RWPE1 (cell line): ENCODE measurements around the gene RNF41.

Experiments used
- CTCF ChIA-PET: fragments of 350-600 bp; sonication (Branson Sonifier 250); formaldehyde crosslinking; extraction: SDS; loops from one replicate; lab custom pipeline; 2021; lab: Yijun Ruan, JAX
- POLR2A ChIA-PET: fragments of 400-600 bp; formaldehyde crosslinking; extraction: SDS; loops from one replicate; lab custom pipeline; 2020; ENCODE audit warnings: antibody characterized with exemption; ENCODE audit not compliant: low non-redundant PET; lab: Yijun Ruan, JAX
- DNase-seq: peaks from one replicate; pipeline ENCODE4 v3.0.0; 2012; ENCODE audit warnings: low spot score
- H3K27ac ChIP-seq: fragments of 450-650 bp; 2 replicates; pipeline ENCODE4 v1.5.1; 2017
- CTCF ChIP-seq: fragments of 450-650 bp; conservative IDR thresholded peaks from 2 replicates; pipeline ENCODE4 v1.5.1; 2017; ENCODE audit warnings: low read depth, mild to moderate bottlenecking

Gene RNF41

DNA sequence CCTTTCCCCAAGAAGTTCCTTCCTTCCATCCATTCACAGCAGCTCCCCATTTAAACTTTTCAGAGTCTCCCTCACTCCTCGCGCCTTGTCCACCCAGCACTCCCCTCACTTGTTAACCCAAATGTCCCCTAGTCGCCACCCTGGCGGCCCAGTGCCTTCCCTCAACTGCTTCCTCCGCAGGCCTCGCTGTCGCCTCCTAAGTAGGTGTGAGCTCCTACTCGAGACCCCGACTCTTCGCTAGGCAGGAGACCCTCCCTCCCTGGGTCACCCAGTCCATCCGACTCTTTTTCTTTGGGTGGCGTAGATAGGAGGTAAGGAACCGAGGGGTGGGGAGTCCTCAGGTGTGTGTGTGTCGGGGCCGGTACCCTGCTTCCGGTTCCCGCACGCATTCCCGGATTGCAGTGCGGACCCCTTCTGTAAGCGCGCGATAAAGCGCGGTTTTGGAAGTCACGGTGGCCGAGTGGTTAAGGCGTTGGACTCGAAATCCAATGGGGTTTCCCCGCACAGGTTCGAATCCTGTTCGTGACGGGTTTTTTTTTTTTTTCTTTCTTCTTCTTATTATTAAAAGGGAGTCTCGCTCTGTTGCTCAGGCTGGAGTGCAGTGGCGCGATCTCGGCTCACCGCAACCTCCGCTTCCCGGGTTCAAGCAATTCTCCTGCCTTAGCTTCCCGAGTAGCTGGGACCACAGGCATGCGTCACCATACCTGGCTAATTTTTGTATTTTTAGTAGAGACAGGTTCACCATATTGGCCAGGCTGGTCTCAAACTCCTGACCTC lies 31.6 kb downstream of the RNF41 start:
- H3K27ac ChIP-seq, result peak overlapping the region; percentile 96
- ChIA-PET CTCF (interaction anchor here (0.5 to 4.3 kb wide), 26 partner anchors 9 to 453 kb away, joined by 3 to 36 read pairs (median 5); partner anchors contain the start of genes ANKRD52, ESYT1, RNF41 and ZC3H10), POLR2A (interaction anchor here (0.6 to 1.1 kb wide), 6 partner anchors 25 to 960 kb away, joined by 3 to 6 read pairs (median 4); partner anchors contain the start of genes ESYT1, MYL6, RNF41 and ZC3H10)
- TF ChIP-seq CTCF, result no peak
- DNase-seq, result peak; percentile 71

- peak; percentile 91 for DNase-seq
- POLR2A ChIA-PET, result interaction anchor here (0.5 to 1.1 kb wide), 9 partner anchors 25 to 960 kb away, joined by 3 to 6 read pairs (median 4); partner anchors contain the start of genes ESYT1, MYL6, RNF41 and ZC3H10
- H3K27ac ChIP-seq, result peak within 1 kb of the TSS; percentile 96
- CTCF ChIA-PET, result interaction anchor here (0.5 to 4.3 kb wide), 31 partner anchors 10 to 639 kb away, joined by 3 to 36 read pairs (median 5); partner anchors contain the start of genes ANKRD52, ESYT1, RNF41 and ZC3H10
- TF ChIP-seq CTCF, result peak; percentile 99
Observed at GRCh38 chr12:56189099-56189917, 32.4 kb downstream of the RNF41 start, which contains the start of gene SMARCC2. TSS of gene SMARCC2 (minus strand) at chr12:56189483. CDS start at chr12:56189461, 22 bp downstream.

GRCh38 chr12:56188778-56189098 lies 33.0 kb downstream of the RNF41 start:
- H3K27ac ChIP-seq, result peak overlapping the region; percentile 96
- DNase-seq, result no peak
- ChIA-PET POLR2A (interaction anchor here (0.9 to 1.0 kb wide), 2 partner anchors 33 to 71 kb away, joined by 3 read pairs; partner anchors contain the start of gene ZC3H10), CTCF (interaction anchor here (0.7 to 4.3 kb wide), 12 partner anchors 10 to 233 kb away, joined by 3 to 36 read pairs (median 6); partner anchors contain the start of genes ANKRD52, ESYT1 and ZC3H10)
- no peak for TF ChIP-seq CTCF

- no peak for TF ChIP-seq CTCF
- ChIA-PET CTCF (interaction anchor here (0.7 to 4.3 kb wide), 6 partner anchors 14 to 233 kb away, joined by 3 to 36 read pairs (median 8); partner anchors contain the start of genes ESYT1 and ZC3H10), POLR2A (interaction anchor here (0.9 to 1.0 kb wide), 2 partner anchors 33 to 70 kb away, joined by 3 read pairs; partner anchors contain the start of gene ZC3H10)
- DNase-seq, result no peak
- H3K27ac ChIP-seq, result peak overlapping the region; percentile 96
Observed at GRCh38 chr12:56188131-56188777, 33.5 kb downstream of the RNF41 start.

- CTCF ChIA-PET, result interaction anchor here (0.6 to 4.3 kb wide), 2 partner anchors 36 to 60 kb away, joined by 4 to 21 read pairs; partner anchors contain the start of gene ESYT1
- H3K27ac ChIP-seq, result no peak overlapping the region
- no peak for TF ChIP-seq CTCF
- DNase-seq, result no peak
- POLR2A ChIA-PET, result interaction anchor here (0.6 kb wide), 1 partner anchor 31 kb away, joined by 3 read pairs; no protein-coding TSS in a partner anchor
Observed at GRCh38 chr12:56186957-56187356, 34.8 kb downstream of the RNF41 start.
